ACC112 (cell line): ENCODE data around the gene MARCO.

Experiments
- H2AFZ ChIP-seq: fragments of 200-600 bp; sonication (generic); one replicate; pipeline ENCODE4 v1.6.0; 2017; ENCODE audit warnings: antibody characterized with exemption, low read length; ENCODE audit not compliant: unreplicated experiment
- H3K27ac ChIP-seq: fragments of 200-600 bp; sonication (generic); 2 replicates; pipeline ENCODE4 v1.5.1; 2014; ENCODE audit warnings: low read depth, mild to moderate bottlenecking, antibody characterized with exemption, low read length, moderate library complexity
- H3K27me3 ChIP-seq: fragments of 200-600 bp; sonication (generic); 2 replicates; pipeline ENCODE4 v1.6.1; 2014; ENCODE audit warnings: mild to moderate bottlenecking, antibody characterized with exemption, low read length, moderate library complexity, mixed read lengths; ENCODE audit not compliant: insufficient read depth
- H3K36me3 ChIP-seq: fragments of 200-600 bp; sonication (generic); 2 replicates; pipeline ENCODE4 v1.6.1; 2016; ENCODE audit warnings: mild to moderate bottlenecking, antibody characterized with exemption, low read length, moderate library complexity, mixed read lengths; ENCODE audit not compliant: insufficient read depth
- H3K4me1 ChIP-seq: fragments of 200-600 bp; sonication (generic); one replicate; pipeline ENCODE4 v1.6.1; 2016; ENCODE audit warnings: low read length, mixed read lengths; ENCODE audit not compliant: insufficient read depth, unreplicated experiment, control insufficient read depth
- H3K4me3 ChIP-seq: fragments of 200-600 bp; sonication (generic); 2 replicates; pipeline ENCODE4 v1.5.1; 2014; ENCODE audit warnings: mild to moderate bottlenecking, low read depth, low read length
- H3K79me2 ChIP-seq: fragments of 200-600 bp; sonication (generic); one replicate; pipeline ENCODE4 v1.6.0; 2016; ENCODE audit warnings: low read length; ENCODE audit not compliant: control insufficient read depth, unreplicated experiment, insufficient read depth

The MARCO gene

DNA sequence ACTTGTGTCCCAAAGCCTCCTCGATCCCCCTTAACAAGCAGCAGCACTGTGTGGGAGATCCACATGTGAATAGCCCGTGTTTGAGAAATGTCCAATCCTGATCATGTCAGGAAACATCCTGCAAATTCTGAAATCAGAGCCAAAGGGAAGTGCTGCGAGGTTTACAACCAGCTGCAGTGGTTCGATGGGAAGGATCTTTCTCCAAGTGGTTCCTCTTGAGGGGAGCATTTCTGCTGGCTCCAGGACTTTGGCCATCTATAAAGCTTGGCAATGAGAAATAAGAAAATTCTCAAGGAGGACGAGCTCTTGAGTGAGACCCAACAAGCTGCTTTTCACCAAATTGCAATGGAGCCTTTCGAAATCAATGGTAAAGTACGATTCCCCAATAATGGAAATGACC, at the start of gene MARCO:
MARCO (plus strand) TSS at position 164 of the 400 bp plus-strand sequence; CDS start at position 271, 107 bp downstream.
- peaks cover 69% of the 10 kb centered on the region for H3K27me3 ChIP-seq
- no peak within 1 kb of the TSS for H3K4me3 ChIP-seq
- H3K4me1 ChIP-seq, result no peaks in the 10 kb centered on the region
- no peak within 1 kb of the TSS for H2AFZ ChIP-seq
- H3K27ac ChIP-seq, result no peak within 1 kb of the TSS
- no peaks in the 10 kb centered on the region for H3K79me2 ChIP-seq
- no peaks in the 10 kb centered on the region for H3K36me3 ChIP-seq

- Histone ChIP-seq H3K4me3 (no peak overlapping the region), H3K79me2 (no peaks in the 10 kb centered on the region), H3K36me3 (no peaks in the 10 kb centered on the region), H3K27me3 (peaks cover 20% of the 10 kb centered on the region), H3K4me1 (no peaks in the 10 kb centered on the region), H2AFZ (no peak overlapping the region), H3K27ac (no peak overlapping the region)
Observed at GRCh38 chr2:118893100-118893499, 48.9 kb upstream of the MARCO start.

DNA sequence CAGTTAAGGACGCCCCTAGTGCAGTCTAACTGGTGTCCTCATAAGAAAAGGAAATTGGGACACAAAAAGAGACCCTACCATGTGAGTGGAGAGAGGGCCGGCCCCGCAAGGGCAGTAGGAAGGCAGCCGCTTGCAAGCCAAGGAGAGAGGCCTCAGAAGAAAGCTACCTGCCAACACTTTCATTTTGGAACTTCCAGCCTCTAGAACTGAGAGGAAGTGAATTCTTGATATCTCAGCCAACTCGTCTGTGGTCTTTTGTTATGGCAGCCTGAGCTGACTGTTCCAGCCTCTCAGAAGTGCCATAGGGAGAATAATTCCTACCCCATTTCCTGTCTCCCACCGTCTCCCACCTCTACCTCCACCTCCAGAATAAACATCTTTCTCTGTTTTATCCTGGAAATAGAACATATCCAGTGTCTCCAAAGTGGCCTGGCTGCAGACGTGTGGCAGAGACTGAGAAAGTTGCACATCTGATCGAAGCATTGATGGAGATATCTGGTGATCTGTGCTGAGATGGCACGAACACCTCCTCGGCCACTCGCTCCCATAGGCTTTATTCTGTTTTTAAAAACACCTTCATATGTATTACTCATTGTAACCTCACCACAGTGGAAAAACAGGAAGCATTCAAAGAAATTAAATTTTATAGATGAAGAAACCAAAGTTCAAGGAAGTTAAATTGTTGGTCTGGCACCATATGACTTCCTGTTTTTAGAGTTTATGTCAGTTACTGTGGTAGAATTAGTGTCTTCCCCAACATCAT, 39.5 kb upstream of the MARCO start:
- H2AFZ ChIP-seq, result no peak overlapping the region
- peaks cover 16% of the 10 kb centered on the region; the same call in 1 of the 2 replicates for H3K27me3 ChIP-seq
- H3K4me3 ChIP-seq, result no peak overlapping the region
- H3K36me3 ChIP-seq, result no peaks in the 10 kb centered on the region
- H3K27ac ChIP-seq, result no peak overlapping the region
- no peaks in the 10 kb centered on the region for H3K79me2 ChIP-seq
- no peaks in the 10 kb centered on the region for H3K4me1 ChIP-seq

GRCh38 chr2:118903029-118903351, 39.0 kb upstream of the MARCO start:
- H3K79me2 ChIP-seq, result no peaks in the 10 kb centered on the region

DNA sequence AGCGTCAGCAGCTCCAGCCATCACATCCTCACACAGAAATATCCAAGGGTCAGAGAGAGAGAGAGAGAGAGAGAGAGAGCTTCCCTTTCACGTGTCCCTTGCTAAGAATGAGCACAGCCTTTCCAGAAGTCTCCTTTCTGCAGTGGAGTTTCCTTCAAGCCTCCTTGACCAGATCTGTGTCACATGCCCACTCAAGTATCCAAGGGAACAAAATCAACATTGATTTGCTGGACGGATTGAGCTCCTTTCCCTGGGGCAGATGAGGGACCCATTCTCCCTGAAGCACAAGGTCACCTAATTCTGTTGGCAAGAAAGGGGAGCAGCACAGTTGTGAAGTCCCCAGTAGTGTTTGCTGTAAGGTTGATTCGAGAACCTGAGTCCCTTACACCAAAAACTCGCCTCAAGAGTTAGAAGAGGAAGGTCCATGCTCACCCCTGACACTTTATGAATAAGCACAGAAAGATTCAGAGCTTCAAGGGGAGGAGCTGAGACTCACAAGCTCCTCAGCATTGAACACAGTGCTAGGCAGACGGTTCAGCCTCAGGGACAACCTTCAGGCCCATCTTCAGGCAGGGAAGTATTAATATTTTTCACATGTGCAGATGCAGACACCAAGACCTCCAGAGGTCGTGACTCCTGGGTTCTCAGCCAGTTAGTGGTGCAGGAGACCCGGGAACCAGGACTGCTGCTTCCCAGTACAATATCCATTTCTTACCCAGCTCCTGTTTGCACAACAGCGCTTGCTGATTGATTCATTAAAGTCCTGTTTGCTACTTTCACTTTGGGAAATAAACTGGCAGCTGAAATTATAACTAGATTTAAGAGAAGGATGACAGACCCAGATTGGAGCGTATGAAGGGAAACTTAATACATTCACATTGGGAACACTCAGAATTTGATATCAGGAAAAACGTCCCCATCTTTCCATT, 38.2 kb upstream of the MARCO start:
- Histone ChIP-seq H2AFZ (no peak overlapping the region), H3K27me3 (peaks cover 16% of the 10 kb centered on the region; the same call in 1 of the 2 replicates), H3K27ac (no peak overlapping the region), H3K4me1 (no peaks in the 10 kb centered on the region), H3K79me2 (no peaks in the 10 kb centered on the region), H3K4me3 (no peak overlapping the region), H3K36me3 (no peaks in the 10 kb centered on the region)

More at GRCh38 chr2:118903029-118903351, 39.0 kb upstream of the MARCO start:
- Histone ChIP-seq H3K27ac (no peak overlapping the region), H3K4me3 (no peak overlapping the region), H3K36me3 (no peaks in the 10 kb centered on the region), H2AFZ (no peak overlapping the region), H3K27me3 (peaks cover 16% of the 10 kb centered on the region; the same call in 1 of the 2 replicates), H3K4me1 (no peaks in the 10 kb centered on the region)

- no peak overlapping the region for H2AFZ ChIP-seq
- H3K4me3 ChIP-seq, result no peak overlapping the region
- H3K36me3 ChIP-seq, result no peaks in the 10 kb centered on the region
- no peak overlapping the region for H3K27ac ChIP-seq
- no peaks in the 10 kb centered on the region for H3K4me1 ChIP-seq
- peaks cover 16% of the 10 kb centered on the region; the same call in 1 of the 2 replicates for H3K27me3 ChIP-seq
- H3K79me2 ChIP-seq, result no peaks in the 10 kb centered on the region
Observed at GRCh38 chr2:118905206-118905605, 36.8 kb upstream of the MARCO start.

DNA sequence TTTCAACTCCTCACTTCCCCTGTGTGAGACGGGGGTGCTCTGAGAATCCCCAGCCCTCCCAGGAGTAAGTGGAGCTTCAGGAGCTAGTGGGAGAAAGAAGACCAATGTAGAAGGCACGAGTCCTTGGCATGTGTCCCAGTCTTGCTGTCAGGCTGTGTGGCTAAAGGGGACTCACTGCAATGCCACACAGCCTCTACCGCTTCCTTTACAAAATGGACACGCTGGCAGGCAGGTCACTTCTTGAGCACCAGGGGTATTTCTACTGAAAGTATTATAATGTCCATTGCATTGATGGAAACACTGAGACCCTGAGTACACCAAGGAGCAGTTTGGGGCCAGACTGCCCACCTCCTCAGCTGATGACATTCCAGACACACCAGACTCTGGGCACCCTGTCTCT, 35.8 kb upstream of the MARCO start:
- Histone ChIP-seq H3K79me2 (no peaks in the 10 kb centered on the region), H2AFZ (no peak overlapping the region), H3K36me3 (no peaks in the 10 kb centered on the region), H3K27me3 (peaks cover 16% of the 10 kb centered on the region; the same call in 1 of the 2 replicates), H3K27ac (no peak overlapping the region), H3K4me1 (no peaks in the 10 kb centered on the region), H3K4me3 (no peak overlapping the region)

DNA sequence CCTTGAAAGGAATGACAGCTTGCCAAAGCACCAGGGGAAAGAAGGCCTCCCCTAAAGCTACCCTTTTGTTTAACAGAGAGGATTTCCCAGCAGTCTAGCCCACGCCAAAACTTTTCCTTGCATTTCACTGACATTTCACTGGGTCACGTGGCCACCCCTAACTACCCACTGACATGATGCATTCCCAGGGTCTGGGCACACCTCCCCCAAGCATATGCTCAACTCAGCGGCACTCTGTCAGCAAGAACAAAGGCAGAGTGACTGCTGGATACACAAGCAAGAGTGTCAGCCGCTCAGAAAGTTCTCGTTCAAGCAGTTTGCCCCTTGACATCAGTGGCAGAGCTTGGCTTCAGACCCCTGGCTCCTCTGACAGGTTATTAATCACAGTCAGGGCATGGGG, 34.2 kb upstream of the MARCO start:
- no peaks in the 10 kb centered on the region for H3K4me1 ChIP-seq
- H3K36me3 ChIP-seq, result no peaks in the 10 kb centered on the region
- H3K27ac ChIP-seq, result no peak overlapping the region
- H3K4me3 ChIP-seq, result no peak overlapping the region
- no peak overlapping the region for H2AFZ ChIP-seq
- no peaks in the 10 kb centered on the region for H3K79me2 ChIP-seq
- peaks cover 16% of the 10 kb centered on the region; the same call in 1 of the 2 replicates for H3K27me3 ChIP-seq

DNA sequence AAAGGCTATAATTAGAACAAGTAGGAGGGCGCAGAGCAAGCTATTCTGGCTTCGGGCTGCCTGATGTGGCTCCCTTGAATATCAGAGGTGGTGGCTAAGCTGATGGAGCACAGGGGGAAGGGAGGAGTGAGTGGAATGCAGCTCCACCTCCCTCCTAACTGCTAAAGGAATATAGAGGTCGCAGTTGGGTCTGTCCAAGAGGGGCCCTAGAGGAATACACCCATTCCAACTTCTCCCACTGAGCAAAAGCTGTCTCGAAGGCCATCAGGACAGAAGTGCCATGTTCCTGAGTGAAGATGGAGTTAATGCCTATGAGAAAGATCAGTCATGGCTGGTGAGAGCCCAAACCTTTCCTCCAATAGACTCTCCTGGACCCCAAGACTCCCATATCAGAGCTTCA, 32.8 kb upstream of the MARCO start:
- Histone ChIP-seq H3K27me3 (peaks cover 16% of the 10 kb centered on the region; the same call in 1 of the 2 replicates), H3K4me3 (no peak overlapping the region), H3K27ac (no peak overlapping the region), H3K79me2 (no peaks in the 10 kb centered on the region), H3K4me1 (peaks cover 13% of the 10 kb centered on the region), H3K36me3 (no peaks in the 10 kb centered on the region), H2AFZ (no peak overlapping the region)

DNA sequence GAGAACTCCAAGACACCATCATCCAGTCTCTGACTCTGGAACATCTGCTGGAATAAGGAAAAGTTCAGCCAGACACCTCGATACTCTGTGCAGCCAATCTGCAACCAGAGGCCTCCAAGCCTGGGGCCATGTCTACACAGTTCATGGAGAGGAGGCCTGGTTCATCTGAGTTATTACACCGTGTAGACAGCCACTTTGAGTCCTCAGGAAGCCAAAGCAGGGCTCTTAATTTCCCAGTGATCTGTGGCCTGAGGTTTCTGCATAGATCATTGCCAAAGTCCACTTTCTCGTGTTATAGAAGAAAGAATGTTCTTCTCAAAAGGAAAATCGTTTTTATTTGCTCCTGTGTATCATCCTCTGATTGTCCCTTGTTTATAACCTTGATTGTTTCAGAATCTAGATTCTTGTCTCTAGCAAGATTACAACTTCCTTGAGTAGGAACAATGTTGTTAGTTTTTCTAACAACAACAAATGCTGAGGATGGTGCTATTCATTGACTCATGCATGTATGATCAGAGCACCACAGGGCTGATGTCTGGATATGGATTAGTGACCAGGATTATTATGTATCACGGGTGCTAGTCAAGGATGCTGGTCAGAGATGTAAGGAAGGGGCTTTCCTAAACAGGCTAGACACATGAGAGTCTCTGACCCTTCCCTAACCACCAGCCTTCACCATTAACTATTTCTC, 30.7 kb upstream of the MARCO start:
- Histone ChIP-seq H2AFZ (no peak overlapping the region), H3K4me3 (no peak overlapping the region), H3K27ac (no peak overlapping the region), H3K36me3 (no peaks in the 10 kb centered on the region), H3K27me3 (peaks cover 9% of the 10 kb centered on the region; the same call in 1 of the 2 replicates), H3K4me1 (peaks cover 16% of the 10 kb centered on the region), H3K79me2 (no peaks in the 10 kb centered on the region)
